COLO829 (cell line): ENCODE data around the gene FHOD1.

Source experiments
- DNase-seq: peaks from one replicate; pipeline ENCODE4 v3.0.0; 2012; ENCODE audit warnings: low spot score

The FHOD1 gene

DNA sequence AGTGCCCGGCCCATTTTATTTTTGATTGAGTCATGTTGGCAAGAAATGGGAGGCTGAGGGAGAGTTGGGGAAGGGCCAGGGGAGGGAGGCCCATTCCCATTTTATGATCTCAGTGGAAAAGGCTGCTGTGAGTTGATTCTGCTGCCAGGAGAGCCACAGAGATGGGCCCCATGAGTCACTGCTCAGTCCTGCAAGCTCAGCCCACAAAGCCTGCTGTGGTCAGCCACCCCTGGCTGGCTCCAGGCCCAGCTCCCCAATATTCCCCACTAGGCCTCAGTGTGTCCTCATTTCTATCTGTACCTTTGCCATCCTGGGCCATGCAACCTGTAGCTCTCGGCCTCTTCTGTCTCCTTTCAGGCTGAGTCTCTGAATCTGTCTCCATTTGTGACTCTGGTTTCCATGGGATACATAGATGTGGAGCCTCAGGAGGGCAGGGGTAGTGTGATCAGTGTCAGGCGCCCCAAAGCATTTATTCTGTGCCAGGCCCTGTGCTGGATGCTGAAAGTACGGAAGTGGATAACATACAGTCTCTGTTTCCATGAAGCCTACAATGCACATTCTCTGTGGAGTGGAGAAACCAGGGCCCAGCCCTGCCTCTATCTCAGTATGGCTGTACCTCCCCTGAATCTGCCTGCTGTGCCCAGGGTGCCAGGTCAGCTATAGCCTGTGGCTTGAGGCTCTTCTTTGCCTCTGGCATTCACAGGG is 30.2 kb upstream of the FHOD1 start:
- DNase-seq = peak; percentile 21

GRCh38 chr16:67275321-67275720 is 28.0 kb upstream of the FHOD1 start:
- no peak for DNase-seq

DNA sequence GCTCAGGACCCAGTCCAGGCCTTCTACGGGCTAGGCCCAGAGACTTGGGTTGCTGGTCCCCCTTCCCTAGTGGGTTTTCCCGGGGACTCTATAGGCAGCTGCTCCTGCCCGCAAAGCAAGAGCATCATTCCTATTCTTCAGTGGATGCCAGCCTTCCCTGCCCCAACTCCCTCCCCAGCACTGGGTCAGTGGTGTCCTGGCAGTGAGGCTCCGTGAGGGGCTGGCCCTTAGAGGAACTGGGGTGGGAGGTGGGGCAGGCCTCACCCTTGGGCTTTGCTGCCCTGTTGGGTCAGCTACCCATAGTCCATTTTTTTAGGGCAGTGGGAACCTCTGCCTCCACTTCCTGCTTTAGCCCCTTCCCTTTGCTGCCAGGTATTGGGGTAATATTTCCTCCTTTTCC is 24.2 kb upstream of the FHOD1 start:
- DNase-seq = no peak

GRCh38 chr16:67270931-67271338 is 23.7 kb upstream of the FHOD1 start:
- no peak for DNase-seq

GRCh38 chr16:67269766-67270165 is 22.5 kb upstream of the FHOD1 start:
- no peak for DNase-seq

GRCh38 chr16:67268136-67268579 is 20.9 kb upstream of the FHOD1 start:
- no peak for DNase-seq

- no peak for DNase-seq
Observed at GRCh38 chr16:67265834-67266233, 18.6 kb upstream of the FHOD1 start.

DNA sequence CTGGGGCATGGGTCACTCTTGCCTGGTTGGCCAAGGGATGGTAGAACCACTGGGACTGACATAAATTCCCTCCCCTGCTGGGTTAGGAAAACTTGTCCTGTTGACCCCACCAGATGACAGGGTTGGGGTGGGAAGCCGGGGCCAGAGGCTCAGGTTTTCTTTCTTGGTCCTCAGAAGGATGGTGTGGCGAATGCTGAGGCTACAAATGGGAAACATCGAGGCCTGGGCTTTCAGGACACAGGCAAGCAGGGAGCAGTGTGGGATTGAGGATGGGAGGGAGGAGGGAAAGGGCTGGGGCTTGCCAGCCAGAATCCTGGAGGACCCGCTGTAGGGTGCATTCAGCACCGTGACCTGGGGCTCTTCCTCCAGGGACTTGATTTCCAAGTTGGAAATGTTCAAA is 17.6 kb upstream of the FHOD1 start:
- no peak for DNase-seq

DNA sequence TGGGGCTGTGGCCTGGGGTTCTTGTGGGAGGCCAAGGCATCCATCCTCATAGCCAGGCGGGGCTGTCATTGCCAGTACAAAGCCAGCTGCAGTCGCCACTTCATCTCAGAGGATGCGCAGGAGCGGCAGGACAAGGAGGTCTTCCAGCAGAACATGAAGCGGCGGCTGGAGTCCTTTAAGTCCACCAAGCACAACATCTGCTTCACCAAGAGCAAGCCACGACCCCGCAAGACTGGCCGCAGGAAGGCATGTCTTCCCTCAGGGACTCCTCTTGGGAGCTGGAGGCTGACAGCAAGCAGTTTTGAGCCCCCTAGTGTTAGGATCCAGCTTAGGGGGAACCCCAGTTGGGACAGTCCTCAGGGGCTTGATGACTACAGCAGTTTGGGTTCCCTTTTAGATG is 17.0 kb upstream of the FHOD1 start:
- DNase-seq = no peak

DNA sequence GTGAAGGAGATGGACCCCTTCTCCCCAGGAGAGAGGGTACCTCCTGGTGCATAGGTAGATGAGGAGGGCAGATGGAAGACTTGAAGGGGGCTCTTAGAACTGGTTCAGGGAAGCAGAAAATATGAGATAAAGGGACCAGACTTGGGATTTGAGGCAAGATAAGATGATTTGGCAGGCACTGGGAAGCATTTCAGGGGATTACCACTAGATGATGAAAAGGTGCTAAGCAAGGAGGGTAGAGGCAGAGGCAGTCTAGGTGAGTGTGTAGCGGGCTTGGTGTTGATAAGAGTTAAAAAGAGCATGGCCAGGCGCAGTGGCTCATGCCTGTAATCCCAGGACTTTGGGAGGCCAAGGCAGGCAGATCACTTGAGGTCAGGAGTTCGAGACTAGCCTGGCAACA is 15.9 kb upstream of the FHOD1 start:
- no peak for DNase-seq

- DNase-seq = no peak
Observed at GRCh38 chr16:67260426-67261063, 13.3 kb upstream of the FHOD1 start.

DNA sequence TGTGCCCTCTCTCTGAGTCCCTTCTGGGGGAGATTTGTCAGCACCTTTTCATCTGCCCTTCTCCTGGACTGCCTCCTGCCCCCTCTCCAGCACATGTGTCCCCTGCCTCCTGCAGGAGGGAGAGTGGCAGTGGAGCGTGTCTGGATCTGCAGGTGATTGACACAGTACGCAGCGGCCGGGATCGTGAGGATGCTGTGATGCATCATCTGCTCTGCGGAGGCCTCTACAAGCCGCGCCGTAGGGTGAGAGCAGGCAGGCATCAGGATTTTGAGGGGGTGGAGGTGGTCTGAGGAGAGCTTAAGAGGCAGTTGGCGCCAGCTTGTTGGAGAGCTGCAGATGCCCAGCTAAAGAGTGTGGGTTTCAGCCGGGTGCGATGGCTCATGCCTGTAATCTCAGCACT is 12.4 kb upstream of the FHOD1 start:
- no peak for DNase-seq

GRCh38 chr16:67258161-67258835 is 11.0 kb upstream of the FHOD1 start:
- DNase-seq = no peak

GRCh38 chr16:67257486-67258160 is 10.3 kb upstream of the FHOD1 start:
- DNase-seq = no peak

- DNase-seq = no peak
Observed at GRCh38 chr16:67256701-67257230, 9.5 kb upstream of the FHOD1 start.

GRCh38 chr16:67255553-67256221 is 8.4 kb upstream of the FHOD1 start:
- no peak for DNase-seq

GRCh38 chr16:67254801-67255552 is 7.7 kb upstream of the FHOD1 start:
- no peak for DNase-seq

GRCh38 chr16:67252609-67253497 is 5.6 kb upstream of the FHOD1 start:
- no peak for DNase-seq

- DNase-seq = no peak
Observed at GRCh38 chr16:67250045-67250327, 2.7 kb upstream of the FHOD1 start.
